HG02938 (cell line): ENCODE results near the gene FLACC1.
"Not testable (repeated sequence)": the region's sequence is repeated elsewhere in the genome, so short reads cannot be mapped to it uniquely, and the experiment has no call there.

Source experiments
- ATAC-seq: cut with Tn5 transposase; IDR thresholded peaks from one replicate; pipeline ENCODE4 v1.9.1; 2021; ENCODE audit warnings: mild to moderate bottlenecking, moderate library complexity; ENCODE audit not compliant: unreplicated experiment

The FLACC1 gene

GRCh38 chr2:201256082-201256481, 101.1 kb downstream of the FLACC1 start:
- no peak for ATAC-seq

DNA sequence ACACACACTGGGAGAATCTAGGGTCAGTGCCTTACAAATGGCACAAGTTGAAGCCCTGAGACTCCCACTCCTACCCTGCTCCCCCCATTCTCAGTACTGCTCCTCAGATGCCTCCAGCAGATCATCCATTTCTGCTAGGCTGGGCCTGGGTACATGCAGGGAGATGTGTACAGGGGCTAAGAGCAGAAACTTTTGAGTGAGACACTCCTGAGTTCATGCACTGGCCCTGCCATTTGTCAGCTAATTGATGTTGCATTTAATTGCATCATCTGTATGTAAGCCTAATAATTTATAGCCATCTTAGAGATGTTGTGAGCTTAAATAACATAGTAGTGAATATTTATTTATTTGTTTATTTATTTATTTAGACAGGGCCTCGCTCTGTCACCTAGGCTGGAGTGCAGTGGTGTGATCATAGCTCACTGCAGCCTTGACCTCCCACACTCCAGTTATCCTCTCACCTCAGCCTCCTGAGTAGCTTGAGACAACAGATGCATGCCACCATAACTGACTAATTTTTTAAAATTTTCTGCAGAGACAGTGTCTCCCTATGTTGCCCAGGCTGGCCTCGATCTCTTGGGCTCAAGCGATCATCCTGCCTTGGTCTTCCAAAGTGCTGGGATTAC, 101.6 kb downstream of the FLACC1 start:
- ATAC-seq = no peak

- ATAC-seq = no peak
These were observed 102.9 kb downstream of the FLACC1 start for GRCh38 chr2:201254081-201254730.

DNA sequence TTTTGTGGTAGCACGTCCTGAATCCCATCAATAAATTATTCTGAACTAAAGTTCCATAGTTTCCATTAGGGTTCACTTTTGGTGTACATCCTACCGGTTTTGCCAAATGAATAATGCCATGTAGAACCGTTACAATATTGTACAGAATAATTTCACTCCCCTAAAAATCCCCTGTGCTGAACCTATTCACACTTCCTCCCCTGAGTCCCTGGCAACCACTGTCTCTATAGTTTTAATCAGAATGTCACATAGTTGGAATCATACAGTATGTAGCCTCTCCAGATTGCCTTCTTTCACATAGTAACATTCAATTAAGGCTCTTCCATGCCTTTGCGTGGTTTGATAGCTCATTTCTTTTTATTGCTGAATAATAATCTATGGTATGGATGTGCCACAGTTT, 106.4 kb downstream of the FLACC1 start:
- no peak for ATAC-seq

GRCh38 chr2:201249889-201250288, 107.3 kb downstream of the FLACC1 start:
- no peak for ATAC-seq

DNA sequence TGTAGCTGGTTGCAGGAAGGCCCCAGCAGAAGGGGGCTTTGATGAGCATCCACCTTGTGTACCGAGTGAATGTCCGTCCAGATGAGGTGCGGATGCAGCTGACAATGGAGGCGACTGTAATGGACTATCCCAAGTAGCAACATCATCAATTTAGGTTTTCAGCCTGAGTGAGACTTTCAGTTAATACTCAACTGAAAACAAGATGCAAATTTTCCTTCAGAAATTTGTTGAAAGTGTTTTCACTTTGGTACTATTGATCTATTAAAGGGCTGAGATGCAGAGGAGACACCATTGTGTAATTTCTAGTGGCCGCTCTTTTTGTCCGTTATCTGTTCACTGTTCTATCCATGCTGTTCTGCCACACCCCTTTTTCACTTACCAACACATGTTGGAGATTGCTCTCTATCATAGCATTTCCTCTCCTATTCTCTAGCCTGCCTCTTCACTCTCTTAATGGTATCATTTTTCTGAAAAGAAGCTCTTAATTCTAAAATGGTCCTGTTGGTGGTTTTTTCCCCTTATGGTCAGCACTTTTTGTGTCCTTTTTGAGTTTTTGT, 108.8 kb downstream of the FLACC1 start:
- no peak for ATAC-seq

GRCh38 chr2:201246280-201246679, 110.9 kb downstream of the FLACC1 start:
- ATAC-seq = no peak

DNA sequence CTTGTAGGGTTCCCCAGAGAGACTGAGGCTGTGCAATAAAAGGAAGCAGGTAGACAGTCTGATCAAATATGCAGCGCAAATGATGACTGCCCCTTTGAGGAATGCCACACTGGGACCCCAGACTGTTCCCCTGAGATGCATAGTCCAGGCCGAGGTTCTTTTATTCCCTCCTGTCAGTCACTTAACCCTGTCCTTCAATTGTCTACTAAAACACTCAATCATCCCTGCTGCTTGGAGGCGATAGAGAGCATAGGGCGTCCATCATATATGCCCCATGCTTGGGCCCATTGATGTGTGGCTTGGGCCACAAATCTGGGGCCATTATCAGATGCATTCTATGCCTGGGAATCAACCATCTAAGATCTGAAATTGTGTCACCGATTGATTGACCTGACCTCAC, 112.3 kb downstream of the FLACC1 start:
- no peak for ATAC-seq

GRCh38 chr2:201242571-201243277, 114.4 kb downstream of the FLACC1 start:
- ATAC-seq = no peak

DNA sequence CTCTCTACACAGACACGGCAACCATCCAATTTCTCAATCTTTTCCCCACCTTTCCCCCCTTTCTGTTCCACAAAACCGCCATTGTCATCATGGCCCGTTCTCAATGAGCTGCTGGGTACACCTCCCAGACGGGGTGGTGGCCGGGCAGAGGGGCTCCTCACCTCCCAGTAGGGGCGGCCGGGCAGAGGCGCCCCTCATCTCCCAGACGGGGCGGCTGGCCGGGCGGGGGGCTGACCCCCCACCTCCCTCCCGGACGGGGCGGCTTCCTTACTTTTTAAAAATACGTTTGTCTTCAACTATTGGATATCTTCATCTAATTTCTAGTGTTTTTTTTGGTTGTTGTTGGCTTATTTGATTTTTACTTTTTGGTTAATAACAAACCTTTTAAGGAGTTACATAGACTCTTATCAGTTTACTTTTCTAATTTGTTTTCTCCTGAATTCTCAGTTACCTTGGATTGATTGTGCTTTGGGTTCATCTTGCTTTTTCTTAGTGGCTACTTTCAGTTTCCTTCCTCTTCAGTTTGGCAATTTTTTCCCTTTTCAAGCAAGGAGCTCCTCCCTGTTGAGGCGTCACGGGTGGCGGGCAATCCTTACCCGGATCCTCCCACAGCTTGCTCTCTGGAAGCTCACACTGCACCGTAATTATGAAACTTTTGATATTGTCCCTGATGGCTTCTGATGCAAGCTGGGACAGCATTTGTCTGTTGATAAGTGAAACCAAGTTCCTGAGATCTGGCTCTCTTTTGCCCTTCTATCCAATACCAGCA, 117.8 kb downstream of the FLACC1 start:
- not testable (repeated sequence) for ATAC-seq
